Hepatocyte (in vitro differentiated cells): ENCODE data around the gene GUCD1.

Experiments
- CTCF ChIP-seq: fragments of 200-600 bp; sonication (generic); IDR thresholded peaks from 2 replicates; pipeline ENCODE4 v1.5.1; 2016; ENCODE audit warnings: antibody characterized with exemption, mild to moderate bottlenecking; ENCODE audit not compliant: poor library complexity
- EZH2 ChIP-seq: fragments of 200-600 bp; sonication (generic); IDR thresholded peaks from 2 replicates; pipeline ENCODE4 v1.6.1; 2016; ENCODE audit warnings: antibody characterized with exemption, mild to moderate bottlenecking, borderline replicate concordance

- TF ChIP-seq CTCF: no peak
- TF ChIP-seq EZH2: no peak
Measured at GRCh38 chr22:24502034-24502433, 52.9 kb downstream of the GUCD1 start.
